ENCODE results near the gene S100PBP. TPM values are rescaled to one million over a fixed set of nuclear protein-coding genes. Genes with fewer than 3 reads are reported as not detected.

The S100PBP gene
- total RNA-seq, 4 donors from 2014 or later = 27.3 to 41.9 (median 34.7) TPM

GRCh38 chr1:32813941-32814739 lies 3.3 kb upstream of the S100PBP start:
- TF ChIP-seq POLR2A (IDR thresholded peaks at IDR 0.05) = no peak
- no peak for TF ChIP-seq CTCF (IDR thresholded peaks at IDR 0.05)
- Histone ChIP-seq H3K4me1 (peaks cover 23 to 28% of the 10 kb centered on the region in 2 donors), H3K36me3 (peaks cover 0 to 15% of the 10 kb centered on the region in 2 donors), H3K9me3 (no peaks in the 10 kb centered on the region), H3K4me3 (replicated peaks in 1 of 3) (no peak overlapping the region), H3K27ac (no peak overlapping the region), H3K27me3 (no peaks in the 10 kb centered on the region)
- DNase-seq = no peak
- WGBS, 2 donors = 90 to 94% methylated on average over 11 of the region's 11 CpGs
- intact Hi-C loops (cut with DNase I) = no loop called here

- Histone ChIP-seq H3K36me3 (no peaks in the 10 kb centered on the region), H3K9me3 (no peaks in the 10 kb centered on the region), H3K27me3 (no peaks in the 10 kb centered on the region), H3K27ac (peak overlapping the region; percentile 42 to 95 (median 69)), H3K4me1 (peaks cover 25 to 41% of the 10 kb centered on the region in 2 donors), H3K4me3 (replicated peaks in 1 of 3) (peak overlapping the region; percentile 65 to 92 (median 70))
- DNase-seq = no peak
- no peak for TF ChIP-seq CTCF (IDR thresholded peaks at IDR 0.05)
- no peak for TF ChIP-seq POLR2A (IDR thresholded peaks at IDR 0.05)
- intact Hi-C loops (cut with DNase I) = no loop called here
- 1% methylated on average over 11 to 13 of the region's 15 CpGs for WGBS, 2 donors
Measured at GRCh38 chr1:32816676-32817158, 736 bp upstream of the S100PBP start.

DNA sequence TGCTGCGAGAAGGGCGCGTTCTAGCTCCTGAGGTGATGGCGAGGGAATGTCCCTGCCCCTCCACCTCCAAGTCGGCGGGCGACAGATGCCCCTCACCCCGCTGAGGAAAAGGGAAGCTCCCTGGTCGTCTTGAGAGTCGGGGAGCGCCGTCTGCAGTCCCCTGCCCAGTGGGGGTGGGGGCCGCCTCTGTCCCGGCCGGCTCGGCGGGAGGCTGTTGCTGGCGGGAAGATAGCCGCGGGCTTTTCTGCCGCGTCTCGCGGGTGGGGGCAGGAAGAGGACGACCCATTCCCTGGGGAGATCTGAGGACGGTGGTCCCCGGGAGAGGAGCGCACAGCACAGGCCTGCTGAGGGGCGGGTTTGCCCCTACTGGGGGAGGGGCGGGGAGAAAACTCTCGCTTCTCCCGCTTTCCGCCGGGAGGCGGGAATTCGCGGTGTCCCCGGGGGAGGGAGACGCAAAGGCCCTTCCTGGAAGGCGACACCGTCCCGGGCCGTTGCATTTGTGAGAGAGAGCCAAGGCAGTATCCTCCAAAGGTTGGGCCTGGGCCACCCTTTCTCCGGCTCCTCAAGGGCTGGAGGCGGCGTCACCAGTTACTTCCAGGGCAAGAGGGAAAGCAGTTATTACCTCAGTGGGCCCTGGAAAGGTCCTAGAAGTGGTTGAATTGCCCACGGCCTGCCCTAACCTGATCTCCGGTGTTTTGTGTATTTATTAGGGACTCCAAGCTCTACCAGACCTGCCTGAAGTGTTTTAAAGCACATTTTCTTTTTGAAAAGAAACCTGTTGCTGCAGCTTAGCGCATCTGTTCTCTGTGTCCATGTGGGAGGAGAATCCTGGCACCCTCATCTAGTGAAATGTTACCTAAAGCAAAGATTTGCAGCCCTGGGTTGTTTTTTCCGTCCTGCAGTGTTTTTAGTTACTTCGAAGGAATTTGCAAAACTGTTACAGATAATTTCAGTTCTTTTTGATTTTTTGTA lies 648 bp downstream of the S100PBP start:
- Histone ChIP-seq H3K4me1 (peaks cover 25 to 41% of the 10 kb centered on the region in 2 donors), H3K27ac (peak overlapping the region; percentile 86 to 95 (median 91)), H3K9me3 (no peaks in the 10 kb centered on the region), H3K36me3 (no peaks in the 10 kb centered on the region), H3K4me3 (replicated peaks in 1 of 3) (peak overlapping the region; percentile 65 to 73 (median 70)), H3K27me3 (no peaks in the 10 kb centered on the region)
- DNase-seq = peak; percentile 96
- intact Hi-C loops (cut with DNase I) = no loop called here
- WGBS, 2 donors = 1 to 4% methylated on average over 21 to 44 of the region's 51 CpGs
- TF ChIP-seq POLR2A (IDR thresholded peaks at IDR 0.05) (peak; percentile 7 to 53), CTCF (IDR thresholded peaks at IDR 0.05) (peak in 1 of 6 experiments; percentile 4)

DNA sequence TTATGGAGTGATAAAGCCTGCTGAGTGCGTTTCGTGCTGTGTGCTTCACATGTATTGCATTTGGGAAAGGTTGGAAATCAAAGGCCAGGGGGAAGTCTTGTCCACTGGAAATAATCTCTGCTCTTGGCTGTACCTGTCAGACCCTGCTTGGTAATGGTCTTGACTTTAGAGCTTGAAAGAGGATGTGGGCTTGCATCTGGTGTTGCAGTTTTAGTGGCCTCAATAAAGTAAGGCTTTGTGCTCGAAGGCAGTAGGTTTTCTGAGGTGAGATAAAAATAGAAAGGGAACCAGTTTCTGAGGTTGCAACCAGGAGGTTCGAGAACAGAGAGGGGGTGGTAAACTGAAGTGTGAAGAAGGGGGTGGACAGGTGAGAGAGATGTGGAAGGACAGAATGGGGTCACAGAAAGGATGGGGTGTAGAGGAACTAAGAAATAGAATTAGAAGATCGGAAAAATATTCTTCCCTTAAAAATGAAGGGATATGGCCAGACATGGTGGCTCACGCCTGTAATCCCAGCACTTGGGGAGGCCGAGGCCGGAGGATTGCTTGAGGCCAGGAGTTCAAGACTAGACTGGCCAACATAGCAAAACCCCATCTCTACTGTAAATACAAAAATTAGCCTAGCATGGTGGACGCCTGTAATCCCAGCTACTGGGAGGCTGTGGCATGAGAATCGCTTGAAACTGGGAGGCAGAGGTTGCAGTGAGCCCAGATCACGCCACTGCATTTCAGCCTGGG lies 1.5 kb downstream of the S100PBP start:
- no peaks in the 10 kb centered on the region for H3K27me3 ChIP-seq
- H3K36me3 ChIP-seq = no peaks in the 10 kb centered on the region
- TF ChIP-seq POLR2A (IDR thresholded peaks at IDR 0.05) (no peak), CTCF (IDR thresholded peaks at IDR 0.05) (no peak)
- DNase-seq = no peak
- H3K4me3 ChIP-seq (replicated peaks in 1 of 3) = peak overlapping the region in 2 of 3 donors; percentile 70 to 73
- H3K9me3 ChIP-seq = no peaks in the 10 kb centered on the region
- peak overlapping the region; percentile 86 to 95 (median 91) for H3K27ac ChIP-seq
- peaks cover 25 to 41% of the 10 kb centered on the region in 2 donors for H3K4me1 ChIP-seq
- 70 to 73% methylated on average over 11 of the region's 11 CpGs for WGBS, 2 donors
- intact Hi-C loops (cut with DNase I) = no loop called here
